Measurements from ENCODE around the gene FZR1.
A peak's percentile ranks its signal among the peaks of the same experiment; 100 is the strongest.

- TF ChIP-seq POLR2AphosphoS5 (IDR thresholded peaks at IDR 0.05; ENCODE audit: low read depth): peak; percentile 68
- TF ChIP-seq EZH2 (IDR thresholded peaks at IDR 0.05; ENCODE audit: low read depth, unreplicated experiment): no peak
These were observed 71.7 kb downstream of the FZR1 start for GRCh38 chr19:3577723-3578344.
